Stimulated activated CD8-positive, alpha-beta memory T cell treated with anti-CD3 and anti-CD28 coated beads, Interleukin-7, amount 100 ng/mL, for 48 hours (primary cell): ENCODE results near the gene ZBTB20.
"Not testable (repeated sequence)": the region's sequence is repeated elsewhere in the genome, so short reads cannot be mapped to it uniquely, and the experiment has no call there.

ENCODE experiments used
- DNase-seq, 2 donors: peaks; one replicate each; pipeline ENCODE4 v3.0.0-alpha.2; 2020; ENCODE audit warnings: low read depth in 1 of 2; ENCODE audit errors: extremely low read depth in 1 of 2

ZBTB20 gene

GRCh38 chr3:114691871-114692270 lies 455.2 kb downstream of the ZBTB20 start:
- no peak for DNase-seq

GRCh38 chr3:114690911-114691310 lies 456.2 kb downstream of the ZBTB20 start:
- no peak for DNase-seq

DNA sequence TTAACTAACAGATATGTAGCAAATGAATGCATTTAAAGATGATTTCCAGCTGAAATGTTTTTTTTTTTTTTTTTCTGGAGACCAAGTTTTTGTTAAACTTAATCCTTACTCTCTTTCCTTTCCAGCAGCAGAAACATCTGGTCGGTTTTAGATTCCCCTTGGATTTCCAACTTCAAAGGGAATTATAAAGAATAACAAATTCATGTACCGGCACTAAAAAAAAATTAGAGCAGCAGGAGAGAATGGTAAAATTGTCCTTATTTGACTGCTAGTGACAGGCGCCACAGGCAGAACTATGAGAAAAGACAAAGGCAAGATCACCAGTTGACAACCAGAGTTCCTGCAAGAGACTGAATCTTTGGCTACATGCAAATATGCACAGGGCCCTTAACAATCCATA lies 459.9 kb downstream of the ZBTB20 start:
- no peak for DNase-seq

GRCh38 chr3:114686621-114687020 lies 460.5 kb downstream of the ZBTB20 start:
- DNase-seq, result no peak

DNA sequence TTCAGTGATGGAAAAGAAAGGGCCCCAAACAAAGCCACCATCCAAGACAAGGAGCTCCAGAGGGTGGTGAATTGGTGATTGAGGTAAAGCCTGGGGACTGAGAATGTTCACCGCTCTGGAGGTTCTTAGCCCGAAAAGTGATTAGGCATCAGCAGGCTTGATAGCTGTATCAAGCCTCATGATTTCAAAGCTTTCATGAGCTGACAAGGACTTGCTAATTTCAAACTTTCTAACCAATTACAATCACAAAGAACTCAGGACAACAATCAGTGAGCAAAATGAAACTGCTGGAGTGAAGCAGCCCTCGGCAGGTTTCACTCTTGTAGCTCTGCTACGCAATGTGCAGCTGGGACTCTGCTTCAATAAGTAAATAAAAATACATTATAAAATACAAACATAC lies 461.9 kb downstream of the ZBTB20 start:
- DNase-seq, result no peak

GRCh38 chr3:114680299-114680698 lies 466.8 kb downstream of the ZBTB20 start:
- DNase-seq, result no peak

DNA sequence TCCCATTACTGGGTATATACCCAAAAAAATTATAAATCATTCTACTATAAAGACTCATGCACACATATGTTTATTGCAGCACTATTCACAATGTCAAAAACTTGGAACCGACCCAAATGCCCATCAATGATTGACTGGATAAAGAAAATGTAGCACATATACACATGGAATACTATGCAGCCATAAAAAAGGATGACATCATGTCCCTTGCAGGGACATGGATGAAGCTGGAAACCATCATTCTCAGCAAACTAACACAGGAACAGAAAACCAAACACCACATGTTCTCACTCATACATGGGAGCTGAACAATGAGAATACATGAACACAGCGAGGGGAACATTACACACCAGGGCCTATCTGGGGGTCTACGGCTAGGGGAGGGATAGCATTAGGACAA lies 467.3 kb downstream of the ZBTB20 start:
- DNase-seq, result not testable (repeated sequence)

- DNase-seq, result no peak
Observed at GRCh38 chr3:114675104-114675503, 472.0 kb downstream of the ZBTB20 start.

DNA sequence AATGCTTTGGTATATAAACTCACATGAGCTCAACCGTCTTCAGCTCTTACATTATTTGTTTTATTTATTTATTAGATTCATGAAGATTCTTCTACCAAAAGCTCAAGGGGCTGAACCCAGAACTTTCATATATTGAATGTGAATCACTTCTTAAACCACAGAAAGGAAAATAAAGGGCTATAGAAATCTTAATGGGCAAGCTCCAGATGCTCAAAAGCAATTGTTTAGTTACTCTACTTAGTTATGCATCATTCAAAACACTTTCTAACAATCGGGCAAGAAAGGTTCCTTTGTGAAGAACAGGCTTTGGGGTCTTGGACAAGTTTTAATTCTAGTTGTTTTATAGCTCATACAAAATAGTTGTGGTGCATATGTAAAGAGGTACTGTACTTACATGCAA lies 473.1 kb downstream of the ZBTB20 start:
- no peak for DNase-seq

- no peak for DNase-seq
Observed at GRCh38 chr3:114673481-114673880, 473.6 kb downstream of the ZBTB20 start.

- DNase-seq, result no peak
Observed at GRCh38 chr3:114672692-114673447, 474.2 kb downstream of the ZBTB20 start.

DNA sequence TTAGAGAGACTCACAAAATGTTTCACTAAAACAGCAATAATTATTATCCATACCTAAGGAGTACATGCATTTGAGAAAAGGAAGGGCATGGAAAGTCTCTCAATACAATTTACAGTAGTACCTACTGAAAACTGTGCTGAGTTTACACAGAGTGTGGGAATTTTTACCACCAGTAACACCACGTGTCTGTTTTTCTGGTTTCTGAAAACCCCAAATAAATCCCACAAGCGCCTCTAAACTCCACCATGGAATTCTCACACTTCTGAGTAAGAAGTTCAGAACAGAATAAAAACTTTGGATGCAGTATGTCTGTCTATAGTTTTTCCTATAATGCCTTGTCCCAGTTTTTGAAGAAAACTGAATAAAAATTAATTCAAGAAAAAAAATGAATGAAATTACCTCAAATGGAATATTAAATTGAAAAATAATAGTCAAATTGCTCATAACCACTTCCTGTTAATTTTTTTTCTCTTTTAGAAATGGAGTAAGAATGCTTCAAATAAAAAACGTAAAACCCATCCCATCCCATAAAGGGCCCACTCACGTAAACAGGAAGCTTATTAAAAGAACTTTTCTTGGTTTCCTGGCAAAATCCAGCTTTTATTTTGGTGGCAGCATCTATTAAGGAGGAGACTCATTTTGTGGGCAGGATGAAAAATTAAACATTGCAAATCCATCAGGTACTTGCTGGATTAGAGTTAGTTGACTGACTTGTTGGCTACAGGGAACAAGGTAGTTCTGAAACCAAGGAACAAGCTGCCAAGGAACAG lies 475.2 kb downstream of the ZBTB20 start:
- no peak for DNase-seq

DNA sequence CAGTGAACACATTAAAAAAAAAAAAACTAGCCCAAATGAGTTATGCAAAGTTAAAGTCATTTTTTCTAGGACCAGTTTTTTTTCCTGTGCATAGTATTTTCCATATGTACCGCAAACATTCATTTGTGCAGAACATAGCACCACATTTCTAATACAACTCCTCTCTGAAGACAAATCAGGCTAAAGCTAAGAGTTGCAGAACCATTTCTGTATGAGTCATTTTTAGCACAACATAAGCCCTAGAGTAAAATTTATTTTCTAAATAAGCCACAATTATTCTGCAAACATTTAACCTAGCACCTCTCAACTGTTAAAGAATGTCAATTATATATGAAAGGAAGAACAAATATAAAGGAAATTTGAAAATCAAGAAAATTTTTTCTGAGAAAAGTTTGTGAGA lies 477.5 kb downstream of the ZBTB20 start:
- no peak for DNase-seq

DNA sequence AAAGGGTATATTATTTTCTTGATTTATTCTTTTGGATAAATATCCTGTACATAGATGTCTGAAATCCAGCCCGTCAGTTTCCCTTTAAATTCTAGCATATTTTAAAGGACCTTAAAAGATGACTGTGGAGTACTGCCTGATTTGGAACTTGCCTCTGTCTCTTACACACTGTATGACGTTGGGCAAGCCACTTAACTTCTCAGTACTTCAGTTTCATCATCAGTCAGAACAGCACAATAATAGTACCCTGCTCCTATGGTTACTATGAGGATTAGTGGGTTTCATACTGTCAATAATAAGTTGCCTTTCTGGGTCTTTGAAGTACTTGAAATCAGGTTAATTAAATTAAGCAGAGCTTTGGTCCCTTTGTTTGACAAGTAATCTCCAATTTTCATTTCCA lies 479.0 kb downstream of the ZBTB20 start:
- no peak for DNase-seq

- no peak for DNase-seq
Observed at GRCh38 chr3:114666623-114667022, 480.5 kb downstream of the ZBTB20 start.

DNA sequence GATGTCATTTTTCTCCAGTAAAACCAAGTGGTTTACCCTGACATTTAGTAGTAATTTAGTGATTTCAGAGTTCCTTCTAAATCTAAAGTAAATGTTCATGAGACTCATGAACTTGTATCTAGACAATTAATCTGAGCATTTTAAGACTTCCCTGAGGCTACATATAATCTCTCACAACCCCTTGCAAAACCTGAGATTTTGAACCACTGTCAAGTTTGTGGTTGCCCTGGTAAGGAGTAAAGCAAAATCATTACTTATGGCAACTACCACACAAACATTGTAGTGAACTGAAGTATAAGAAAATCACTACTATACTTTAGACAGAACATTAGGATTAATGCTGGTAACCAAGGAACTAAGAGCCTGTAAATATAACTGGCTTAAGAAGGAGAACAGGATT lies 483.1 kb downstream of the ZBTB20 start:
- DNase-seq, result no peak

DNA sequence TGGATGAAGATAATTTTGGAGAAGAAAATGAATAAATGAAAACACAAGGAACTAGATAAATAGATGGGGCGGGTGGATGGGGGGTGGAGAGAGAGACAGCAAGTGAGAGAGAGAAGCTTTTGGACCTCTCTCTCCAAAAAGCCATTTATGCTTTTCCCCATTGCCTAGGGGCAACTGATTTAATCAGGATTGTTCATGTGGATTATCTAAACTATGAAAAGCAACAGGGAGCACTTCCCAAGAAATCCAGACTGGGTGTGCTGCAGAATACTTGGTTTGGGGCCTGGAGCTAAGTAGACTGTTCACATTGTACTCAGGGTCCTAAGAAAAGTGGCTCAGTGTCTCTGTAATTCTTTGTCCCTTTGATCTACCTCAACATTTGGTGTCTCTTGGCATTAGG lies 486.3 kb downstream of the ZBTB20 start:
- DNase-seq, result no peak

- no peak for DNase-seq
Observed at GRCh38 chr3:114660124-114660523, 487.0 kb downstream of the ZBTB20 start.

GRCh38 chr3:114659109-114660061 lies 487.7 kb downstream of the ZBTB20 start:
- no peak for DNase-seq

DNA sequence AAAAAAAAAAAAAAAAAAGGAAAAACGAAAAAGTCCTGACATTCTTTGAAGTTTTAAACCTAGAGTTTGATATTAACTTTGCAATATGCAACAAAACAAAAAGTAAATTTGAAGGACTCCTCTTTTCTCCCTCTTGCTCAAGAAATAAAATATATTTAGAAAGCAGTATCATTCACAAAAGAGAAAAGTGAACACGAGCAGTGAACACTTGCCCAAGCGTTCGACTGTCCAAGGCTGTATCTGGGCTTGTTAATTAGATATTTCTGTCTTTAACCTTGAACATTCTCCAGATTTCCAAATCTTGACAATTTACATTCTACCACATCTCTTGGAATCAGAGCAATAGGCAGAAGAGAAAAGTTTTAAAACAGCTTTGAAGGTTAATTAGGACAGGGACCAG lies 495.5 kb downstream of the ZBTB20 start:
- no peak for DNase-seq

- no peak for DNase-seq
Observed at GRCh38 chr3:114650808-114651207, 496.3 kb downstream of the ZBTB20 start.
